Bone marrow (tissue), 2 donors: Measurements from ENCODE around the gene PTPRN2.
A peak's percentile ranks its signal among the peaks of the same experiment; 100 is the strongest.
"Not testable (repeated sequence)": the region's sequence is repeated elsewhere in the genome, so short reads cannot be mapped to it uniquely, and the experiment has no call there.

Experiments used
- DNase-seq, 2 donors: peaks; one replicate each; lab custom pipeline; 2025; lab: John Stamatoyannopoulos, UW

PTPRN2 gene

GRCh38 chr7:157494506-157495176, 1093.0 kb downstream of the PTPRN2 start:
- no peak for DNase-seq

GRCh38 chr7:157493776-157494175, 1093.8 kb downstream of the PTPRN2 start:
- no peak for DNase-seq

GRCh38 chr7:157493017-157493416, 1094.6 kb downstream of the PTPRN2 start:
- DNase-seq, result no peak

- DNase-seq, result peak; percentile 4 to 49
These were observed 1097.1 kb downstream of the PTPRN2 start for GRCh38 chr7:157490465-157490912.

GRCh38 chr7:157489870-157490269, 1097.8 kb downstream of the PTPRN2 start:
- DNase-seq, result not testable (repeated sequence)
